Activated T-helper 9 cell treated with anti-CD3 and anti-CD28 coated beads, Interleukin-2, amount 50 U/mL, for 16 hours (primary cell): ENCODE measurements around the gene ERN2.
"Not testable (repeated sequence)": the region's sequence is repeated elsewhere in the genome, so short reads cannot be mapped to it uniquely, and the experiment has no call there.

Source experiments
- DNase-seq: peaks from one replicate; pipeline ENCODE4 v3.0.0-alpha.2; 2020; ENCODE audit warnings: low read depth

The ERN2 gene

GRCh38 chr16:23712976-23713375, at the start of gene ERN2:
Gene ERN2 (minus strand): TSS chr16:23713222. CDS start chr16:23713187, 35 bp downstream.
- no peak for DNase-seq

GRCh38 chr16:23757937-23758619, 45.1 kb upstream of the ERN2 start:
- no peak for DNase-seq

GRCh38 chr16:23757116-23757515, 44.1 kb upstream of the ERN2 start:
- DNase-seq = no peak

GRCh38 chr16:23755484-23755809, 42.4 kb upstream of the ERN2 start:
- DNase-seq = no peak

- no peak for DNase-seq
These were observed 41.8 kb upstream of the ERN2 start, which contains the start of gene CHP2 for GRCh38 chr16:23754594-23755483. Gene CHP2 (plus strand): TSS chr16:23755026. CDS start chr16:23755050, 24 bp downstream.

GRCh38 chr16:23753908-23754593, 41.0 kb upstream of the ERN2 start:
- no peak for DNase-seq

GRCh38 chr16:23751053-23751452, 38.0 kb upstream of the ERN2 start:
- DNase-seq = not testable (repeated sequence)

- no peak for DNase-seq
These were observed 35.6 kb upstream of the ERN2 start for GRCh38 chr16:23748630-23749029.

- DNase-seq = no peak
These were observed 32.2 kb upstream of the ERN2 start for GRCh38 chr16:23745263-23745662.

- no peak for DNase-seq
These were observed 29.7 kb upstream of the ERN2 start for GRCh38 chr16:23742766-23743165.

- no peak for DNase-seq
These were observed 28.8 kb upstream of the ERN2 start for GRCh38 chr16:23741675-23742303.

- DNase-seq = no peak
These were observed 26.5 kb upstream of the ERN2 start for GRCh38 chr16:23739516-23739915.

GRCh38 chr16:23737423-23738028, 24.5 kb upstream of the ERN2 start:
- not testable (repeated sequence) for DNase-seq

- no peak for DNase-seq
These were observed 21.3 kb upstream of the ERN2 start for GRCh38 chr16:23734176-23734893.

GRCh38 chr16:23729503-23730424, 16.7 kb upstream of the ERN2 start:
- no peak for DNase-seq

GRCh38 chr16:23728112-23728477, 15.1 kb upstream of the ERN2 start:
- no peak for DNase-seq

GRCh38 chr16:23726710-23727109, 13.7 kb upstream of the ERN2 start:
- DNase-seq = no peak

GRCh38 chr16:23724785-23725131, 11.7 kb upstream of the ERN2 start:
- DNase-seq = no peak

- DNase-seq = no peak
These were observed 11.2 kb upstream of the ERN2 start for GRCh38 chr16:23724096-23724784.
